Stimulated activated CD4-positive, alpha-beta T cell treated with anti-CD3 and anti-CD28 coated beads, TNF-alpha, amount 100 ng/mL, for 48 hours (primary cell): Measurements from ENCODE around the gene TMEM14A.
"Not testable (repeated sequence)": the region's sequence is repeated elsewhere in the genome, so short reads cannot be mapped to it uniquely, and the experiment has no call there.

Source experiments
- DNase-seq, 3 donors: peaks; one replicate each; pipeline ENCODE4 v3.0.0-alpha.2; 2020; ENCODE audit warnings: low read depth in 3 of 3

Gene TMEM14A

DNA sequence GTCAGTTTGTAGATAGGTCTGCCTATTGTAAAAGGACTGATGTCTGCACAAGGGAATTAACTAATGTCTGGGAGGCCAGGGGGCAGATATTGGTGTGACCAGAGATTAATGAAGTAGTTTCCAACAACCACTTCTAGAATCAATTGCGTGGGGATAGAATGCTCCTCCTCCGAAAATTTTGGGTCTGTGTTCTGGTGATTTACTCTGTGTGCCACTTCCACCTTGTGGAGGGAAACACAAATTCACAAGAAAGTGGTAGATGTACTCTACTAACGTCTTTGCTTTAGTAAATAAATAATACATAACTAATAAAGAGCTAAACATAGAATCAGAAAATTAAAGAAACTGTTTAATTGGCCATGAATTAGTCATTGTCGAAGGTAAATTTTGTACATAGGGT, 25.5 kb downstream of the TMEM14A start:
- no peak for DNase-seq

GRCh38 chr6:52697903-52698302, 27.0 kb downstream of the TMEM14A start:
- DNase-seq, result no peak

DNA sequence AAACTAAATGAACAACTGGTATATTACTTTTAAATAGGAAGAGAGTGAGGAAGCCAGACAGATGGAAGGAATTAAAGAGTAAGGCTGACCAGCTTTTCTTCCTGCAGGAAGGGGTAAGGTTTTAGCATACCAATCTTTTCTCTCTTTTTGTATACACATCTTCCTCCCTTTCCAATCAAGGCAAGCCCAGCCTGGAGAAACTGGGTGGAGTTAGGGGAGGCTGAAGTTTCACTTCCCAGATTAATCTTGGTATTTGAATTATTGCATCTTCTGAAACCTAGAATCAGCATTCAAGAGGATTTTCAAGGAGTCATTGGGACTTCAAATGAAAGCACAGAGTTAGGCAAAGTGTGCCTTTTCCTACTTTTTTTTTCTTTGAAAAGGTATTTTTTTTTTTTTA, 33.1 kb downstream of the TMEM14A start:
- DNase-seq, result no peak

DNA sequence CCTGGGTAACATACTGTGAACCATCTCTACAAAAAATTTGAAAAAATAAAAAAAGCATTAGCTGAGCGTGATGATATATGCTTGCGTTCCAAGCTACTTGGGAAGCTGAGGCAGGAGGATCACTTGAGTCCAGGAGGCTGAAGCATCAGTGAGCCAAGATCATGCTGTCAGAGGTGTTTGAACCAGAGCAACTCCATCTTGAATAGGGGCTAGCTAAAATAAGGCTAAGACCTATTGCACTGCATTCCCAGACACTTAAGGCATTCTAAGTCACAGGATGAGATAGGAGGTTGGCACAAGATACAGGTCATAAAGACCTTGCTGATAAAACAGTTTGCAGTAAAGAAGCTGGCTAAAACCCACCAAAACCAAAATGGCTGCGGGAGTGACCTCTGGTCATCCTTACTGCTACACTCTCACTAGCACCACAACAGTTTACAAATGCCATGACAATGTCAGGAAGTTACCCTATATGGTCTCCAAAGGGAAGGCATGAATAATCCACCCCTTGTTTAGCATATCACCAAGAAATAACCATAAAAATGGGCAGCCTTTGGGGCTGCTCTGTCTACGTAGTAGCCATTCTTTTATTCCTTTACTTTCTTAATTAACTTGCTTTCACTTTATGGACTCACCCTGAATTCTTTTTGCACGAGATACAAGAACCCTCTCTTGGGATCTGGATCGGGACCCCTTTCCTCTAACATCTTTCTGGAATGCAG, 34.0 kb downstream of the TMEM14A start:
- not testable (repeated sequence) for DNase-seq

GRCh38 chr6:52706001-52706400, 35.1 kb downstream of the TMEM14A start:
- DNase-seq, result no peak

GRCh38 chr6:52707963-52708680, 37.2 kb downstream of the TMEM14A start:
- no peak for DNase-seq

- no peak for DNase-seq
Observed at GRCh38 chr6:52712136-52712535, 41.2 kb downstream of the TMEM14A start.

DNA sequence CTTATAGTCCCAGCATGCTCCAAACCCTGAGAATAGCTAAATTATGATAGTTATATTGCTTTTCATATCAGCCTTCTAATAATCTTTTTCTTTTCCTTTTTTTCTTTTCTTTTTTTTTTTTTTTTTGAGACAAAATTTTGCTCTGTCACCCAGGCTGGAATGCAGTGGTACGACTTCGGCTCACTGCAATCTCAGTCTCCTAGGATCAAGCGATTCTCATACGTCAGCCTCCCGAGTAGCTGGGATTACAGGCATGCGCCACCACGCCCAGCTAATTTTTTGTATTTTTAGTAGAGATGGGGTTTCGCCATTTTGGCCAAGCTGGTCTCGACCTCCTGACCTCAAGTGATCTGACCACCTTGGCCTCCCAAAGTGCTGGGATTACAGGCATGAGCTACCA, 43.8 kb downstream of the TMEM14A start:
- DNase-seq, result not testable (repeated sequence)

DNA sequence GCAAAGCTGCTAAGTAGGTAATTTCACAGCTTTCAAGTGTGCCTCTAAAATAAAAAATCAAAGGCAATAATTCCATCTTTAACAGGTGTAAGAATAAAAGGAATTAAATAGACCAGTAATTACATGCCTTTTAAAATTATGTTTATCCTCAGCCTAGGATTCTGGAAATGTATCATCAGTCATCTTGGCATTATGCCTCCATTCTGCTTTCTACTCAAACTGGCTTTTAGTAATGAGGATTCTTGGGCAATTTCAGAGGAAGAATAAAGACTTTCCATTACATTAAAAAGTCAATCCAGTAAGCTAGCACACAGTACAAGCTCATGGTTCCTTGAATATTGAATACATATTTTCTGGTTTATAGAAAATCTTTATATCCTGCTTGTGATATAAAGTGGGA, 47.6 kb downstream of the TMEM14A start:
- no peak for DNase-seq

DNA sequence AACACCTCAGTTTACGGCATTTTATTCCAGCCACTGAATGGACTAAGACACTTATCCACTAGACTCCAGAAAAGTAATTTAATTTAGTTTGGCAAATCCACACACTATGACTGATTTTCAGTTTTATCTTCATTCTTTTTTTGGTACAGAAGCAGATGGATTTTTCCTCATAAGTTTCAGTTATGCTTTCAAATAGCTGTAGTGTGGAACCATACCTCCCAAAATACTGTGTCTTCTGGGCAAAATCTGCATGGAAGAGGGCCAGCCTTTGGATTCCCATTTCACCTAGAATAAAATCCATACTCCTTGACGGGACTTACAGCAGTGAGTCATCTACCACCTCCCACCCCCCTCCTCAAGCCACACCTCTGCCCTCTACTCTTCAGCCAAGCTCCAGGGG, 49.4 kb downstream of the TMEM14A start:
- DNase-seq, result no peak

DNA sequence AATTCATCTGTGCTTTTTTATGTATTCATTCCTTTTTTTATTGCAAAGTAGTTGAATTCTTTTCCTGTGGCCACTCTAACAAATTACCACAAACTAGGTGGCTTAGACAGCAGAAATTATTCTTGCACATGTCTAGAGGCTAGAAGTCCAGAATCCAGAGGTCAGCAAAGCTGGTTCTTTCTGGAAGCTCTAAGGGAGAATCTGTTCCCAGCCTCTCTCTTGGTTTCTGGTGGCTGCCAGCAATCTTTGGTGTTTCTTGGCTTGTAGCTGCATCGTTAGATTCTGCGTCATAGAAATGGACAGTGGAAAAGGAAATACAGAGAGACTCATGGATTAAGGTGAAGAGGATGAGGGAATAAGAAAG, 53.1 kb downstream of the TMEM14A start:
- no peak for DNase-seq

DNA sequence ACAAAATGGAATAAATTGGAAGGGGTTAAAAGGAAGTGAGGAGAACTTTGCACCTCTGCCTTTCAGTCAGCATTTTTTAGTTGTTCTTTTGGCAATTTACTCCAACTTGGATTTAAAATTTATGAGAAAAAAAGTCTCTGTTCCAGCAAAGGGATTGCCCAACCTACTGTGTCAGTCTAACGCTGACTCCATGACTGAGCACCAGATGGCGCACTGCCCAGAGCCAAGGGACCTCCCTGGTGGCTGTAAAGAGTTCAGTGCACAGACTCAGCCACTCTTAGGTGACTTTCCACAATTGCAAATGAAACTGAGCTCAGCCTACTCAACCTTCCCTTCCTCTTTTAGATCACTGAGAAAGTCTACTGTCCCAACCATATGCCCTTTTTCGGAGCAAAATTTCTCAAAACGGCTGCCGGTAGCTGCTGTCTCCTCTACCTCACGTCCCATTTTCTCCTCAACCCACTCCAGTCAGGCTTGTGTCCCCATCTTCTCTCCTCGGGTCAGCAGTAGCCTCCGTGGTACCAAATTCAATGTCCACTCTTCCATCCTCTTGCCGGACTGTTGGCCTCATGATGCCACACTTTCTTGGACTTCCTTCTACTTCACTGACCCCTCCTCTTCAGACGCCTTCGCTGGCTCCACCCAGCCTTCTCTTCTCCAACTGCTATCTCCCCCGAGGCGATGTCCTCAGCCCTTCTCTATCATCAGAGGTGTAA, 53.7 kb downstream of the TMEM14A start:
- peak; percentile 27 to 44 (median 34) for DNase-seq

DNA sequence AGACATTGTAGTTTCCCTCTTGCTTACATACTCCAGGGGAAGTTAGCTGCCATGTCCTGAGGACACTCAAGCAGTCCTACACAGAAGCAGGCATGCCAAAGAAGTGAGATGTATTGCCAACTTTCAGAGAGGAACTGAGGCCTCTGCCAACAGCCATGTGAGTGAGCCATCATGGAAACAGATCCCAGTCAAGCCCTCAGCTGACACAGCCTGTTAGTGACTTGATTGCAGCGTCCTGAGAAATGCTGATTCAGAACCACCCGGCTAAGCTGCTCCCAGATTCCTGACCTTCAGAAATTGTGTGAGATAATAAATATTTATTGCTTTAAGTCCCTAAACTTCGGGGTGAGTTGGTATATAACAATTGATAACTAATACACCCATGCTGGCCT, 54.2 kb downstream of the TMEM14A start:
- no peak for DNase-seq

DNA sequence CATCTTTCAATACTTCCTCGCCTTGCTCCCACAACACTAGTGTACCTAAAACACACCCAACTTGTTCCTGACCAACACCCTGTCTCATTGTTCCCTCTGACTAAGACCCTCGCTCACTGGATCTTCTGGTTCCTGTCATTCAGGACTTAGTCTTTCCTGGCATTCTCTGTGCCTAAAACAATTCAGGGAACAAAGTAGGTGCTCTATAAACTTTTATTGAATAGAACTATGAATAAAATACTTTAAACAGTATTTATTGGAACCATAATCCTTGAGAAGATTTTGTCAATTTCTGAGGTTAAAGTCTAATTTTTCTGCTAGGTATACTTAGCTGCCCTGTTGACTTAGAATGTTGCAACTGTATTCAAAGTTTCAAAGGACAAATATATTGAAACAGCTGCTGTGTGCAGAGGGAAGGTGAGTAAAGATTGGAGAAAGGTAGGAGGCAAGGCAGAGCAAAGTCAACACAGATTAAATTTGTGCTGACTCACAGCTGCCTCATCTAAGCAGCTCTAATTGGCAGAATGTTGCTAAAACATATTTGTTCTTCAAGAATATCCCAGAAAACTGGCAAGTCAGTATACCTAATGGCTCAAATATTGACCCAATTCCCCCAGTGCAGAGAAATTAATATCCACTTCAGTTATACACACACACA, 54.8 kb downstream of the TMEM14A start:
- DNase-seq, result no peak

DNA sequence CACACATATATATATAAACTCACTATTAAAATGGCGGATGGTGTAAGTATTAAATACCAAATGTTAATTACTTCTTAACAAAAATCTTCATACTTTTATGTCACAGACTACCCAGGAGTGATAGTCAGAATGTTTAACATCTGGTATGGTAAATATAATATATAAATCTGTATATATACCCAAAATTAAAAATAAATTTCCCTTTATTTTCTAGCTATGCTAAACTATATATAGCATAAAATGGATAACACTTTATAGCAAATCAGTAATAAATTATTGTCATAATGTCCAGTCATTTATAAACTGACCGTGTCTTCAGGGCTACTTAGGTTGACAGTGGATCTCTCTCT, 55.3 kb downstream of the TMEM14A start:
- no peak for DNase-seq

- DNase-seq, result no peak
Observed at GRCh38 chr6:52726741-52727535, 56.0 kb downstream of the TMEM14A start.

GRCh38 chr6:52727908-52728307, 57.0 kb downstream of the TMEM14A start:
- DNase-seq, result no peak

- DNase-seq, result no peak
Observed at GRCh38 chr6:52728394-52728793, 57.5 kb downstream of the TMEM14A start.

GRCh38 chr6:52729576-52729975, 58.7 kb downstream of the TMEM14A start:
- DNase-seq, result no peak

DNA sequence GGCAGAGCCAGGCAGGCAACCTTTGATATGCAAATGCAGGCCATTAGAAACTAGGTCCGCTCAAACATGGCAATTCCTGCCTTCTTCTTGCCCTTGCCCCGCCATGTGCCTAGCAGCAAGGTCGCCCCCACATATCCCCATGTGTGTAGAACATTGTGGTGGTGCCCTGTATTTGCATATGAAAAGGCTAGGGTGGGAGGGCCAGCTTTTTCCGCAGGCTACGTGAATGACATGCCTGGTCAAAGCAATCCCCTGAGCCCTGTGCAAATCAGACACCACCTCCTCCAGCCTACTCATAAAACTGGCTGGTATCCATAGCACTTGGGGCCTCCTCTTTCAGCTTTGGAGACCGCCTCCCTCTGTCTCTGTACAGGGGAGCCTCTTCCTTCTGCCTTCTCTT, 60.8 kb downstream of the TMEM14A start:
- DNase-seq, result no peak

DNA sequence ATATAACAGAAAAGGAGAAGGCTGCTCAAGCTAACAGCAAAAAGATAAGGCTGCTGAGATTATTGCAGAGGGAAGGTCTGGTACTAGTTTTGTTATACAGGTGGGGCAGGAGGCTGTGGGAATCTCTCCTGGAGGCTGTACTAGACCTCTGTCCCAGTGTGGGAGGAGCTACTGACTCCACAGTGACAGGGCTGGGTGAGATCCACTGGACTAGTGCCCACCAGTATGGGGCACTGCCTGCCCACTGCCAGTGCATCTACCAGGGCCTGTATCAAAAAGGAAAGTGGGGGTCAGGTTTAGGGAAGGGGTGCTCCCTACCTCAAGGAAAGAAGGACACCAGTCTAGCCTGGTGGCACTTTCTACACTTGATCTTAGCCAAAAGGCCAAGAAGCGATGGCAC, 62.3 kb downstream of the TMEM14A start:
- no peak for DNase-seq

GRCh38 chr6:52734072-52734471, 63.2 kb downstream of the TMEM14A start:
- DNase-seq, result no peak
